Neural progenitor cell (in vitro differentiated cells): ENCODE data around the gene RHBDF1. TPM values are rescaled to one million over a fixed set of nuclear protein-coding genes. Genes with fewer than 3 reads are reported as not detected.
"Not testable (repeated sequence)": the region's sequence is repeated elsewhere in the genome, so short reads cannot be mapped to it uniquely, and the experiment has no call there.

Source experiments
- DNase-seq: peaks from one replicate; pipeline ENCODE4 v3.0.0-alpha.2; 2016; ENCODE audit warnings: low spot score
- H2AFZ ChIP-seq: fragments of 200-600 bp; sonication (generic); replicated peaks from 2 replicates; pipeline ENCODE4 v1.6.1; 2016; ENCODE audit warnings: antibody characterized with exemption
- H3F3A ChIP-seq: fragments of 200-600 bp; sonication (generic); 2 replicates; pipeline ENCODE4 v1.6.1; 2016; ENCODE audit warnings: antibody characterized with exemption, low read depth
- H3K27ac ChIP-seq: fragments of 200-600 bp; sonication (generic); 2 replicates; pipeline ENCODE4 v1.5.1; 2016; ENCODE audit warnings: mild to moderate bottlenecking
- H3K27me3 ChIP-seq: fragments of 200-600 bp; sonication (generic); 2 replicates; pipeline ENCODE4 v1.6.1; 2016; ENCODE audit warnings: mild to moderate bottlenecking, moderate library complexity
- H3K36me3 ChIP-seq: fragments of 200-600 bp; sonication (generic); 2 replicates; pipeline ENCODE4 v1.5.1; 2016
- H3K4me1 ChIP-seq: fragments of 200-600 bp; sonication (generic); 2 replicates; pipeline ENCODE4 v1.6.1; 2016; ENCODE audit warnings: mixed run types
- H3K4me2 ChIP-seq: fragments of 200-600 bp; sonication (generic); 2 replicates; pipeline ENCODE4 v1.6.1; 2016
- H3K4me3 ChIP-seq: fragments of 200-600 bp; sonication (generic); 2 replicates; pipeline ENCODE4 v1.5.1; 2016
- H3K79me2 ChIP-seq: fragments of 200-600 bp; sonication (generic); 2 replicates; pipeline ENCODE4 v1.6.1; 2016; ENCODE audit warnings: low read depth
- H3K9ac ChIP-seq: fragments of 200-600 bp; sonication (generic); 2 replicates; pipeline ENCODE4 v1.6.1; 2016
- H3K9me3 ChIP-seq: fragments of 200-600 bp; sonication (generic); 2 replicates; pipeline ENCODE4 v1.5.1; 2016; ENCODE audit warnings: low read depth
- H4K20me1 ChIP-seq: fragments of 200-600 bp; sonication (generic); 2 replicates; pipeline ENCODE4 v1.6.1; 2016; ENCODE audit warnings: low read depth
- H3K27ac Mint-ChIP-seq: 3 replicates; pipeline ENCODE4 v1.8.0; 2021; ENCODE audit warnings: mixed read lengths
- H3K27me3 Mint-ChIP-seq: 2 replicates; pipeline ENCODE4 v1.8.0; 2022; ENCODE audit warnings: low read depth, mild to moderate bottlenecking, inconsistent platforms, moderate library complexity, mixed read lengths; ENCODE audit not compliant: insufficient read depth
- H3K36me3 Mint-ChIP-seq: 3 replicates; pipeline ENCODE4 v1.8.0; 2021; ENCODE audit warnings: mixed read lengths
- H3K4me1 Mint-ChIP-seq: 3 replicates; pipeline ENCODE4 v1.8.0; 2021; ENCODE audit warnings: mixed read lengths
- H3K4me3 Mint-ChIP-seq: 3 replicates; pipeline ENCODE4 v1.8.0; 2021; ENCODE audit warnings: mild to moderate bottlenecking, moderate library complexity, mixed read lengths
- H3K9me3 Mint-ChIP-seq: 3 replicates; pipeline ENCODE4 v1.8.0; 2020; ENCODE audit warnings: mixed read lengths
- CTCF ChIP-seq: fragments of 200-600 bp; sonication (generic); IDR thresholded peaks from 2 replicates; pipeline ENCODE4 v1.5.1; 2017; ENCODE audit warnings: antibody characterized with exemption, mild to moderate bottlenecking
- EZH2 ChIP-seq: fragments of 200-600 bp; sonication (generic); IDR thresholded peaks from 2 replicates; pipeline ENCODE4 v1.6.1; 2017; ENCODE audit warnings: antibody characterized with exemption, mild to moderate bottlenecking, moderate library complexity
- EZH2phosphoT487 ChIP-seq: fragments of 200-600 bp; sonication (generic); IDR thresholded peaks from 2 replicates; pipeline ENCODE4 v1.6.1; 2017; ENCODE audit warnings: antibody characterized with exemption
- microRNA-seq: library from miRNA; unstranded; fragments of <30 nt; microRNA quantifications from one replicate; pipeline ENCODE4, GENCODE V29; 2016
- small RNA-seq: library from RNA; depleted of rRNA; stranded (forward); fragments of <200 nt; gene quantifications from one replicate; pipeline ENCODE3, GENCODE V24; 2015
- total RNA-seq: library from RNA; depleted of rRNA; stranded (reverse); fragments of >200 nt; gene quantifications from 2 replicates; pipeline ENCODE4 v1.2.3, GENCODE V29; 2015; ENCODE audit warnings: low replicate concordance

RHBDF1 gene
- total RNA-seq, 1 donor from 2014 or later: 11.0 TPM

GRCh38 chr16:20886-21285 is 51.5 kb downstream of the RHBDF1 start:
- not testable (repeated sequence) for H3K27me3 Mint-ChIP-seq, H3K4me1 Mint-ChIP-seq, H3K9me3 Mint-ChIP-seq

GRCh38 chr16:17062-17765 is 55.2 kb downstream of the RHBDF1 start:
- H3K9me3 ChIP-seq, H3K4me2 ChIP-seq, H3K4me3 Mint-ChIP-seq, H4K20me1 ChIP-seq, H3K36me3 ChIP-seq, H3F3A ChIP-seq, DNase-seq, H3K36me3 Mint-ChIP-seq, H3K9me3 Mint-ChIP-seq, H3K27me3 ChIP-seq, H3K9ac ChIP-seq, H3K27ac Mint-ChIP-seq, H3K4me1 ChIP-seq, H3K27ac ChIP-seq, H3K4me1 Mint-ChIP-seq, H3K4me3 ChIP-seq, H2AFZ ChIP-seq, H3K27me3 Mint-ChIP-seq, H3K79me2 ChIP-seq: not testable (repeated sequence)

More at GRCh38 chr16:20886-21285, 51.5 kb downstream of the RHBDF1 start:
- not testable (repeated sequence) for H3K36me3 Mint-ChIP-seq, H3K36me3 ChIP-seq, H3F3A ChIP-seq, H3K4me3 Mint-ChIP-seq, H3K4me1 ChIP-seq, H3K4me2 ChIP-seq, H2AFZ ChIP-seq, H3K4me3 ChIP-seq, H4K20me1 ChIP-seq, DNase-seq, H3K9ac ChIP-seq, H3K9me3 ChIP-seq, H3K79me2 ChIP-seq, H3K27ac Mint-ChIP-seq, H3K27me3 ChIP-seq, H3K27ac ChIP-seq

GRCh38 chr16:10772-11171 is 61.7 kb downstream of the RHBDF1 start:
- H3K36me3 Mint-ChIP-seq, H3F3A ChIP-seq, H3K9me3 Mint-ChIP-seq, H3K4me3 ChIP-seq, H3K4me1 Mint-ChIP-seq, H2AFZ ChIP-seq, H3K79me2 ChIP-seq, H3K9me3 ChIP-seq, H3K9ac ChIP-seq, H3K36me3 ChIP-seq, H3K4me2 ChIP-seq, H4K20me1 ChIP-seq, DNase-seq, H3K27me3 Mint-ChIP-seq, H3K27ac ChIP-seq, H3K27me3 ChIP-seq, H3K27ac Mint-ChIP-seq, H3K4me1 ChIP-seq, H3K4me3 Mint-ChIP-seq: not testable (repeated sequence)
- peak; percentile 28 for TF ChIP-seq CTCF

- H3K27me3 Mint-ChIP-seq: no peaks in the 10 kb centered on the region
- Histone ChIP-seq H3K27me3 (no peaks in the 10 kb centered on the region), H2AFZ (no peak overlapping the region), H3K4me1 (no peaks in the 10 kb centered on the region), H3K27ac (no peak overlapping the region), H3K4me3 (no peak overlapping the region), H3K9me3 (no peaks in the 10 kb centered on the region), H3K36me3 (no peaks in the 10 kb centered on the region), H3F3A (no peaks in the 10 kb centered on the region), H4K20me1 (no peaks in the 10 kb centered on the region), H3K9ac (no peak overlapping the region), H3K79me2 (no peaks in the 10 kb centered on the region), H3K4me2 (no peak overlapping the region)
- DNase-seq: no peak
- H3K36me3 Mint-ChIP-seq: no peaks in the 10 kb centered on the region
- no peaks in the 10 kb centered on the region for H3K4me1 Mint-ChIP-seq
- H3K9me3 Mint-ChIP-seq: no peaks in the 10 kb centered on the region
- peak overlapping the region; percentile 71 for H3K4me3 Mint-ChIP-seq
- TF ChIP-seq EZH2: no peak
- no peak for TF ChIP-seq CTCF
- no peak for TF ChIP-seq EZH2phosphoT487
- no peak overlapping the region for H3K27ac Mint-ChIP-seq
Measured at GRCh38 chr16:9903-10665, 62.3 kb downstream of the RHBDF1 start.

Small RNA genes lying within 50 kb of the gene (microRNA-seq; reads per million reads assigned to microRNA genes)
- not detected for gene MIR6859-4

Small RNA genes lying within 50 kb of the gene (small RNA-seq; reads per million reads assigned to genes)
- gene MIR6859-4 (not detected), gene Z69720.2 (not detected)

Other genes with a start within 250 kb of the RHBDF1 start
- gene POLR3K, start 19.0 kb downstream of the RHBDF1 start, total RNA-seq: 9.2 and 11.0 TPM in 2 replicates
- 43.6 and 49.8 TPM in 2 replicates for gene SNRNP25, start 18.8 kb downstream of the RHBDF1 start, total RNA-seq
- gene MPG, start 5.6 kb upstream of the RHBDF1 start, total RNA-seq: 21.2 and 63.4 TPM in 2 replicates
- 7.6 and 14.8 TPM in 2 replicates for gene NPRL3, start 66.0 kb upstream of the RHBDF1 start, total RNA-seq
- gene HBZ, start 80.0 kb upstream of the RHBDF1 start, total RNA-seq: not detected in 2 replicates
- not detected in 2 replicates for gene HBM, start 93.3 kb upstream of the RHBDF1 start, total RNA-seq
- not detected in 2 replicates for gene HBA2, start 100.2 kb upstream of the RHBDF1 start, total RNA-seq
- not detected in 2 replicates for gene HBA1, start 104.0 kb upstream of the RHBDF1 start, total RNA-seq
- 3.8 TPM in 1 of 2 replicates, not detected in the other for gene HBQ1, start 107.8 kb upstream of the RHBDF1 start, total RNA-seq
- gene LUC7L, start 156.8 kb upstream of the RHBDF1 start, total RNA-seq: 198 and 231 TPM in 2 replicates
- 115 and 159 TPM in 2 replicates for gene FAM234A, start 162.2 kb upstream of the RHBDF1 start, total RNA-seq
- 0.52 and 0.96 TPM in 2 replicates for gene RGS11, start 203.3 kb upstream of the RHBDF1 start, total RNA-seq
- gene ARHGDIG, start 208.0 kb upstream of the RHBDF1 start, total RNA-seq: 0.84 TPM in 1 of 2 replicates, not detected in the other
- gene PDIA2, start 210.5 kb upstream of the RHBDF1 start, total RNA-seq: 0.53 TPM in 1 of 2 replicates, not detected in the other